HCT116 (cell line): ENCODE results near the gene CTXND1.

ENCODE experiments used
- CTCF ChIP-seq, 3 experiments: fragments of 200-600 bp in 1 of 3; sonication (generic) in 1 of 3; IDR thresholded peaks in 2 of 3; conservative IDR thresholded peaks in 1 of 3; 2 replicates each; pipeline ENCODE4 v1.5.1; 2012 to 2017; ENCODE audit warnings: low read depth in 2 of 3, low read length in 2 of 3, antibody characterized with exemption in 1 of 3, borderline replicate concordance in 1 of 3, control low read depth in 1 of 3, mild to moderate bottlenecking in 1 of 3, mixed read lengths in 1 of 3, mixed run types in 1 of 3, moderate library complexity in 1 of 3; ENCODE audit not compliant: insufficient read depth in 1 of 3
- EGR1 ChIP-seq: IDR thresholded peaks from 2 replicates; pipeline ENCODE4 v1.6.1; 2012; ENCODE audit warnings: low read depth
- EZH2phosphoT487 ChIP-seq: fragments of 200-600 bp; IDR thresholded peaks from 2 replicates; pipeline ENCODE4 v1.6.1; 2018; ENCODE audit warnings: antibody characterized with exemption, borderline replicate concordance
- POLR2A ChIP-seq: IDR thresholded peaks from 2 replicates; pipeline ENCODE4 v1.7.0; 2011; ENCODE audit warnings: borderline replicate concordance; ENCODE audit not compliant: insufficient read depth, insufficient read length; ENCODE audit errors: extremely low read depth
- POLR2AphosphoS5 ChIP-seq: IDR thresholded peaks from 2 replicates; pipeline ENCODE4 v1.6.1; 2011; ENCODE audit warnings: mild to moderate bottlenecking, low read depth, low read length, moderate library complexity
- RAD21 ChIP-seq: IDR thresholded peaks from 2 replicates; pipeline ENCODE4 v1.6.1; 2012; ENCODE audit warnings: low read depth, mild to moderate bottlenecking
- SP1 ChIP-seq: IDR thresholded peaks from 2 replicates; pipeline ENCODE4 v1.6.1; 2012; ENCODE audit warnings: low read depth
- YY1 ChIP-seq: IDR thresholded peaks from 2 replicates; pipeline ENCODE4 v1.6.1; 2011; ENCODE audit warnings: low read length, low read depth, moderate library complexity, mild to moderate bottlenecking; ENCODE audit not compliant: insufficient replicate concordance; ENCODE audit errors: extremely low read depth
- ZFX ChIP-seq: fragments of 450-650 bp; IDR thresholded peaks from 2 replicates; pipeline ENCODE4 v1.6.1; 2017
- ZNF274 ChIP-seq: fragments of 200-500 bp; sonication (Bioruptor generic); IDR thresholded peaks from 2 replicates; pipeline ENCODE4 v1.6.1; 2014; ENCODE audit warnings: mild to moderate bottlenecking, low read depth, low read length, inconsistent platforms
- TF ChIP-seq, protein P1 (sequence below): IDR thresholded peaks from 2 replicates; pipeline ENCODE4 v1.6.1; 2012
- TF ChIP-seq, protein P2 (sequence below): IDR thresholded peaks from 2 replicates; pipeline ENCODE4 v1.6.1; 2012; ENCODE audit warnings: low read depth

GRCh38 chr15:80159301-80159700 lies 92.7 kb downstream of the CTXND1 start:
- TF ChIP-seq CTCF (IDR thresholded peaks at IDR 0.05 in 2 of 3, conservative IDR thresholded peaks at IDR 0.05 in 1 of 3; ENCODE audit: borderline replicate concordance in 1 of 3, insufficient read depth in 1 of 3, low read depth in 2 of 3, low read length in 2 of 3), result no peak
- TF ChIP-seq, protein P1, sequence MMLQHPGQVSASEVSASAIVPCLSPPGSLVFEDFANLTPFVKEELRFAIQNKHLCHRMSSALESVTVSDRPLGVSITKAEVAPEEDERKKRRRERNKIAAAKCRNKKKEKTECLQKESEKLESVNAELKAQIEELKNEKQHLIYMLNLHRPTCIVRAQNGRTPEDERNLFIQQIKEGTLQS, result no peak
- no peak for TF ChIP-seq POLR2A
- TF ChIP-seq ZNF274, result no peak
- TF ChIP-seq RAD21, result no peak
- no peak for TF ChIP-seq YY1
- TF ChIP-seq POLR2AphosphoS5, result no peak
- TF ChIP-seq ZFX, result no peak
- TF ChIP-seq EGR1, result no peak
- TF ChIP-seq SP1, result no peak
- TF ChIP-seq, protein P2, sequence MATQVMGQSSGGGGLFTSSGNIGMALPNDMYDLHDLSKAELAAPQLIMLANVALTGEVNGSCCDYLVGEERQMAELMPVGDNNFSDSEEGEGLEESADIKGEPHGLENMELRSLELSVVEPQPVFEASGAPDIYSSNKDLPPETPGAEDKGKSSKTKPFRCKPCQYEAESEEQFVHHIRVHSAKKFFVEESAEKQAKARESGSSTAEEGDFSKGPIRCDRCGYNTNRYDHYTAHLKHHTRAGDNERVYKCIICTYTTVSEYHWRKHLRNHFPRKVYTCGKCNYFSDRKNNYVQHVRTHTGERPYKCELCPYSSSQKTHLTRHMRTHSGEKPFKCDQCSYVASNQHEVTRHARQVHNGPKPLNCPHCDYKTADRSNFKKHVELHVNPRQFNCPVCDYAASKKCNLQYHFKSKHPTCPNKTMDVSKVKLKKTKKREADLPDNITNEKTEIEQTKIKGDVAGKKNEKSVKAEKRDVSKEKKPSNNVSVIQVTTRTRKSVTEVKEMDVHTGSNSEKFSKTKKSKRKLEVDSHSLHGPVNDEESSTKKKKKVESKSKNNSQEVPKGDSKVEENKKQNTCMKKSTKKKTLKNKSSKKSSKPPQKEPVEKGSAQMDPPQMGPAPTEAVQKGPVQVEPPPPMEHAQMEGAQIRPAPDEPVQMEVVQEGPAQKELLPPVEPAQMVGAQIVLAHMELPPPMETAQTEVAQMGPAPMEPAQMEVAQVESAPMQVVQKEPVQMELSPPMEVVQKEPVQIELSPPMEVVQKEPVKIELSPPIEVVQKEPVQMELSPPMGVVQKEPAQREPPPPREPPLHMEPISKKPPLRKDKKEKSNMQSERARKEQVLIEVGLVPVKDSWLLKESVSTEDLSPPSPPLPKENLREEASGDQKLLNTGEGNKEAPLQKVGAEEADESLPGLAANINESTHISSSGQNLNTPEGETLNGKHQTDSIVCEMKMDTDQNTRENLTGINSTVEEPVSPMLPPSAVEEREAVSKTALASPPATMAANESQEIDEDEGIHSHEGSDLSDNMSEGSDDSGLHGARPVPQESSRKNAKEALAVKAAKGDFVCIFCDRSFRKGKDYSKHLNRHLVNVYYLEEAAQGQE, result no peak
- TF ChIP-seq EZH2phosphoT487, result no peak
